K562 (cell line): ENCODE results near the gene EFCAB13. TPM values are rescaled to one million over a fixed set of nuclear protein-coding genes. Genes with fewer than 3 reads are reported as not detected.

Experiments
- CEBPG ChIP-seq, 3 experiments: fragments of 200-800 bp in 1 of 3; sonication (Bioruptor generic) in 1 of 3; sonication (generic) in 1 of 3; formaldehyde crosslinking in 1 of 3; IDR thresholded peaks in 2 of 3; conservative IDR thresholded peaks in 1 of 3; 2 replicates each; pipeline versions ENCODE4 v1.6.1 to v1.8.0; 2016 to 2022; ENCODE audit warnings: missing compliant biosample characterization in 2 of 3, missing genetic modification characterization in 2 of 3, mild to moderate bottlenecking in 1 of 3, missing genetic modification reagents in 1 of 3
- CREB1 ChIP-seq, 2 experiments: sonication (generic) in 1 of 2; formaldehyde crosslinking in 1 of 2; IDR thresholded peaks; 2 replicates each; pipeline versions ENCODE4 v1.6.1 to v1.8.0; 2012 to 2022; ENCODE audit warnings: inconsistent platforms in 1 of 2, mild to moderate bottlenecking in 1 of 2, missing genetic modification reagents in 1 of 2, moderate library complexity in 1 of 2
- CTBP1 ChIP-seq: fragments of 450-650 bp; IDR thresholded peaks from 2 replicates; pipeline ENCODE4 v1.6.1; 2016; ENCODE audit warnings: borderline replicate concordance
- HDAC6 ChIP-seq: IDR thresholded peaks from 2 replicates; pipeline ENCODE4 v1.6.1; 2012; ENCODE audit warnings: low read depth, mild to moderate bottlenecking, control low read depth, inconsistent platforms, low read length, moderate library complexity
- JUN ChIP-seq, 2 experiments: sonication (generic) in 1 of 2; formaldehyde crosslinking in 1 of 2; IDR thresholded peaks; 2 replicates each; pipeline versions ENCODE4 v1.6.1 to v1.8.0; 2012 to 2022; ENCODE audit warnings: borderline replicate concordance in 2 of 2, mild to moderate bottlenecking in 2 of 2, improper control_type of control experiment in 1 of 2, low read depth in 1 of 2, low read length in 1 of 2, missing genetic modification reagents in 1 of 2
- MEF2A ChIP-seq: IDR thresholded peaks from 2 replicates; pipeline ENCODE4 v1.6.1; 2011; ENCODE audit warnings: low read depth, mild to moderate bottlenecking, low read length, moderate library complexity; ENCODE audit not compliant: control insufficient read depth
- NFRKB ChIP-seq: fragments of 450-650 bp; IDR thresholded peaks from 2 replicates; pipeline ENCODE4 v1.6.1; 2016; ENCODE audit warnings: low read depth
- NR2C2 ChIP-seq, 2 experiments: fragments of 200-800 bp in 1 of 2; sonication (Bioruptor generic) in 1 of 2; sonication (generic) in 1 of 2; formaldehyde crosslinking in 1 of 2; IDR thresholded peaks; 2 replicates each; pipeline versions ENCODE4 v1.6.1 to v1.8.0; 2016 to 2022; ENCODE audit warnings: mild to moderate bottlenecking in 1 of 2, missing compliant biosample characterization in 1 of 2, missing genetic modification characterization in 1 of 2, missing genetic modification reagents in 1 of 2
- PRDM10 ChIP-seq: fragments of 450-650 bp; IDR thresholded peaks from 2 replicates; pipeline ENCODE4 v1.6.1; 2018; ENCODE audit not compliant: partially characterized antibody
- RBM39 ChIP-seq: fragments of 200-400 bp; formaldehyde crosslinking; optimal IDR thresholded peaks from 2 replicates; pipeline ENCODE3; 2018; ENCODE audit warnings: low read depth, low read length
- RNF2 ChIP-seq: sonication (generic); IDR thresholded peaks from 2 replicates; pipeline ENCODE4 v1.6.1; 2016
- SOX6 ChIP-seq: fragments of 450-650 bp; IDR thresholded peaks from 2 replicates; pipeline ENCODE4 v1.6.1; 2014; ENCODE audit warnings: mild to moderate bottlenecking
- ZBTB1 ChIP-seq: sonication (generic); formaldehyde crosslinking; IDR thresholded peaks from 2 replicates; pipeline ENCODE4 v1.8.1; 2023; ENCODE audit warnings: missing genetic modification reagents, low read depth, mild to moderate bottlenecking, borderline replicate concordance
- ZEB2 ChIP-seq: fragments of 450-650 bp; IDR thresholded peaks from 2 replicates; pipeline ENCODE4 v1.6.1; 2016
- ZNF395 ChIP-seq: fragments of 200-800 bp; sonication (Bioruptor generic); IDR thresholded peaks from 2 replicates; pipeline ENCODE4 v1.6.1; 2017; ENCODE audit warnings: missing genetic modification characterization, missing compliant biosample characterization
- ZNF592 ChIP-seq: fragments of 450-650 bp; IDR thresholded peaks from 2 replicates; pipeline ENCODE4 v1.6.1; 2017; ENCODE audit warnings: antibody characterized with exemption, mild to moderate bottlenecking
- polyA plus RNA-seq, 8 experiments: library from polyadenylated mRNA; depleted of rRNA in 4 of 8; stranded (reverse) in 5 of 8; unstranded in 3 of 8; fragments of >200 nt; fragmentation: Nextera tagmentation in 2 of 8; fragmentation: Illumina TruSeq in 1 of 8; extraction: Ambion mirVana in 2 of 8; extraction: Trizol in 1 of 8; gene quantifications; 2 replicates each; pipeline versions ENCODE4 v1.2.1 to v1.2.3, GENCODE V29; 2011 to 2014; ENCODE audit warnings: inconsistent platforms in 1 of 8, missing spikeins in 1 of 8
- total RNA-seq, 7 experiments: library from RNA; depleted of rRNA in 6 of 7; stranded (reverse); fragments of >200 nt in 6 of 7; fragmentation: Illumina TruSeq in 2 of 7; extraction: Trizol in 2 of 7; gene quantifications; 2 replicates each; pipeline versions ENCODE4 v1.2.1 to v1.2.3, GENCODE V29; 2011 to 2021; ENCODE audit warnings: low replicate concordance in 1 of 7

EFCAB13 gene
- total and polyA plus RNA-seq, 9 of the 15 experiments (the other 6 are each of a cell fraction or from before 2014, with no cell fraction given) = 0.32 to 1.3 (median 0.95) TPM

GRCh38 chr17:47279062-47279801, 44.5 kb upstream of the EFCAB13 start (continued):
- peak; percentile 45; the same call in 1 of the 2 replicates for TF ChIP-seq ZNF395
- no peak for TF ChIP-seq CREB1 (IDR thresholded peaks at IDR 0.05)
- peak; percentile 38; the same call in 1 of the 2 replicates for TF ChIP-seq CREB1 (CRISPR knock-in tag; IDR thresholded peaks at IDR 0.05)
- 0 out of 2 replicates have a peak, but pooled peaks have one; percentile 34 for TF ChIP-seq ZBTB1
- TF ChIP-seq ZEB2 = peak; percentile 40; the same call in 1 of the 2 replicates
- TF ChIP-seq RNF2 = no peak
- TF ChIP-seq RBM39 = no peak
- 0 out of 2 replicates have a peak, but pooled peaks have one; percentile 23 for TF ChIP-seq SOX6
- no peak for TF ChIP-seq NR2C2 (CRISPR knock-in tag; IDR thresholded peaks at IDR 0.05)
- TF ChIP-seq NR2C2 (tag; IDR thresholded peaks at IDR 0.05) = peak; percentile 88
- TF ChIP-seq PRDM10 = peak; percentile 35
- no peak for TF ChIP-seq CEBPG (CRISPR knock-in tag; IDR thresholded peaks at IDR 0.05)
- peak; percentile 16 to 47; a peak in 2 of 4 replicates for TF ChIP-seq CEBPG (tag; conservative IDR thresholded peaks at IDR 0.05 in 1 of 2, IDR thresholded peaks at IDR 0.05 in 1 of 2)
- TF ChIP-seq HDAC6 = no peak
- peak; percentile 58; the same call in 1 of the 2 replicates for TF ChIP-seq NFRKB
- peak; percentile 88 for TF ChIP-seq ZNF592
- TF ChIP-seq JUN (IDR thresholded peaks at IDR 0.05; ENCODE audit: borderline replicate concordance, low read depth, low read length) = 0 out of 2 replicates have a peak, but pooled peaks have one; percentile 3
- 0 out of 2 replicates have a peak, but pooled peaks have one; percentile 61 for TF ChIP-seq JUN (CRISPR knock-in tag; IDR thresholded peaks at IDR 0.05; ENCODE audit: borderline replicate concordance)
- TF ChIP-seq CTBP1 = peak; percentile 57
- peak; percentile 89 for TF ChIP-seq MEF2A
